MM.1S (cell line): ENCODE measurements around the gene C11orf86.

Experiments
- DNase-seq: peaks from one replicate; pipeline ENCODE4 v3.0.0-alpha.2; 2015
- H2AFZ ChIP-seq: fragments of 300-600 bp; sonication (generic); 2 replicates; pipeline ENCODE4 v1.6.0; 2016; ENCODE audit warnings: antibody characterized with exemption, low read length
- H3F3A ChIP-seq: fragments of 300-600 bp; sonication (generic); 2 replicates; pipeline ENCODE4 v1.6.1; 2016; ENCODE audit warnings: mild to moderate bottlenecking, antibody characterized with exemption, low read length, moderate library complexity, mixed read lengths; ENCODE audit not compliant: insufficient read depth
- H3K27ac ChIP-seq: fragments of 300-600 bp; sonication (generic); 2 replicates; pipeline ENCODE4 v1.5.1; 2016; ENCODE audit warnings: mild to moderate bottlenecking, low read length
- H3K27me3 ChIP-seq: fragments of 300-600 bp; sonication (generic); replicated peaks from 2 replicates; pipeline ENCODE4 v1.6.0; 2016; ENCODE audit warnings: low read length; ENCODE audit not compliant: insufficient read depth
- H3K36me3 ChIP-seq: fragments of 300-600 bp; sonication (generic); replicated peaks from 2 replicates; pipeline ENCODE4 v1.6.1; 2016; ENCODE audit warnings: mild to moderate bottlenecking, low read length, mixed read lengths; ENCODE audit not compliant: insufficient read depth
- H3K4me1 ChIP-seq: fragments of 300-600 bp; sonication (generic); 2 replicates; pipeline ENCODE4 v1.6.1; 2016; ENCODE audit warnings: low read length, mixed read lengths
- H3K4me2 ChIP-seq: fragments of 300-600 bp; sonication (generic); 2 replicates; pipeline ENCODE4 v1.6.0; 2016; ENCODE audit warnings: low read depth, low read length
- H3K4me3 ChIP-seq: fragments of 300-600 bp; sonication (generic); 2 replicates; pipeline ENCODE4 v1.5.1; 2016; ENCODE audit warnings: low read length, mixed read lengths
- H3K79me2 ChIP-seq: fragments of 300-600 bp; sonication (generic); 2 replicates; pipeline ENCODE4 v1.6.1; 2016; ENCODE audit warnings: mixed run types, low read length, mixed read lengths
- H3K9ac ChIP-seq: fragments of 300-600 bp; sonication (generic); 2 replicates; pipeline ENCODE4 v1.6.1; 2016; ENCODE audit warnings: low read length, mixed read lengths
- H3K9me2 ChIP-seq: fragments of 300-600 bp; sonication (generic); replicated peaks from 2 replicates; pipeline ENCODE4 v1.6.1; 2016; ENCODE audit warnings: mild to moderate bottlenecking, low read length, mixed read lengths; ENCODE audit not compliant: insufficient read depth
- H3K9me3 ChIP-seq: fragments of 300-600 bp; sonication (generic); replicated peaks from 2 replicates; pipeline ENCODE4 v1.6.1; 2016; ENCODE audit warnings: mild to moderate bottlenecking, low read length, mixed read lengths; ENCODE audit not compliant: insufficient read depth
- H4K20me1 ChIP-seq: fragments of 300-600 bp; sonication (generic); 2 replicates; pipeline ENCODE4 v1.6.1; 2016; ENCODE audit warnings: mild to moderate bottlenecking, low read length, moderate library complexity, mixed read lengths; ENCODE audit not compliant: insufficient read depth
- EZH2 ChIP-seq: fragments of 300-600 bp; sonication (generic); optimal IDR thresholded peaks from 2 replicates; pipeline ENCODE3; 2017; ENCODE audit warnings: low read depth, mild to moderate bottlenecking, antibody characterized with exemption, low read length, mixed read lengths
- EZH2phosphoT487 ChIP-seq: fragments of 300-600 bp; sonication (generic); IDR thresholded peaks from 2 replicates; pipeline ENCODE4 v1.6.1; 2018; ENCODE audit warnings: antibody characterized with exemption, low read length
- TF ChIP-seq, protein P1 (sequence below): fragments of 300-600 bp; sonication (generic); IDR thresholded peaks from 2 replicates; pipeline ENCODE4 v1.5.1; 2016; ENCODE audit warnings: antibody characterized with exemption, low read length, mixed read lengths

C11orf86 gene

DNA sequence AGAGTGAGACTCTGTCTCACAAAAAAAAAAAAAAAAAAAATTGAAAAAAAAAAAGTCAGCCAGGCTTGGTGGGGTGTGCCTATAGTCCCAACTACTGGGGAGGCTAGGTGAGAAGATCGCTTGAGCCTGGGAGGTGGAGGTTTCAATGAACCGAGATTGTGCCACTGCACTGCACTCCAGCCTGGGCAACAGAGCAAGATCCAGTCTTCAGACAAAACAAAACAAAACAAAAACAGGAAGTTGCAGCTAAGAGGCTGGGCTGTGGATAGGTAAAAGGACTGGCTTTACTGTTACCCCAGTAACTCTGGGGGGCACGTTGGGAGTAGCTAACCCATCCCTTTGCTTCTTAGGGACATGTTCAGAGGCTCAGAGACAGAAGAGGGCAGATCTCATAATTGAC lies 10.6 kb upstream of the C11orf86 start:
- peaks cover 10% of the 10 kb centered on the region for H3K27me3 ChIP-seq
- no peaks in the 10 kb centered on the region for H3K9me3 ChIP-seq
- H3K36me3 ChIP-seq, result no peaks in the 10 kb centered on the region
- H3K9ac ChIP-seq, result no peak overlapping the region
- DNase-seq, result no peak
- H3K4me2 ChIP-seq, result no peak overlapping the region
- no peak overlapping the region for H3K4me3 ChIP-seq
- no peaks in the 10 kb centered on the region for H3K79me2 ChIP-seq
- no peaks in the 10 kb centered on the region for H3K9me2 ChIP-seq
- TF ChIP-seq EZH2phosphoT487, result no peak
- TF ChIP-seq EZH2, result no peak
- TF ChIP-seq, protein P1, sequence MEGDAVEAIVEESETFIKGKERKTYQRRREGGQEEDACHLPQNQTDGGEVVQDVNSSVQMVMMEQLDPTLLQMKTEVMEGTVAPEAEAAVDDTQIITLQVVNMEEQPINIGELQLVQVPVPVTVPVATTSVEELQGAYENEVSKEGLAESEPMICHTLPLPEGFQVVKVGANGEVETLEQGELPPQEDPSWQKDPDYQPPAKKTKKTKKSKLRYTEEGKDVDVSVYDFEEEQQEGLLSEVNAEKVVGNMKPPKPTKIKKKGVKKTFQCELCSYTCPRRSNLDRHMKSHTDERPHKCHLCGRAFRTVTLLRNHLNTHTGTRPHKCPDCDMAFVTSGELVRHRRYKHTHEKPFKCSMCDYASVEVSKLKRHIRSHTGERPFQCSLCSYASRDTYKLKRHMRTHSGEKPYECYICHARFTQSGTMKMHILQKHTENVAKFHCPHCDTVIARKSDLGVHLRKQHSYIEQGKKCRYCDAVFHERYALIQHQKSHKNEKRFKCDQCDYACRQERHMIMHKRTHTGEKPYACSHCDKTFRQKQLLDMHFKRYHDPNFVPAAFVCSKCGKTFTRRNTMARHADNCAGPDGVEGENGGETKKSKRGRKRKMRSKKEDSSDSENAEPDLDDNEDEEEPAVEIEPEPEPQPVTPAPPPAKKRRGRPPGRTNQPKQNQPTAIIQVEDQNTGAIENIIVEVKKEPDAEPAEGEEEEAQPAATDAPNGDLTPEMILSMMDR, result no peak
- no peak overlapping the region for H2AFZ ChIP-seq
- H3K4me1 ChIP-seq, result no peaks in the 10 kb centered on the region
- H3K27ac ChIP-seq, result no peak overlapping the region
- no peaks in the 10 kb centered on the region for H4K20me1 ChIP-seq
- no peaks in the 10 kb centered on the region for H3F3A ChIP-seq

GRCh38 chr11:66966351-66966750 lies 8.8 kb upstream of the C11orf86 start:
- Histone ChIP-seq H3K79me2 (no peaks in the 10 kb centered on the region), H3K4me1 (no peaks in the 10 kb centered on the region), H2AFZ (no peak overlapping the region), H3F3A (no peaks in the 10 kb centered on the region), H3K9me3 (no peaks in the 10 kb centered on the region), H3K27me3 (0 out of 2 replicates have a peak, but pooled peaks cover 3% of the 10 kb centered on the region), H3K9me2 (no peaks in the 10 kb centered on the region), H3K36me3 (no peaks in the 10 kb centered on the region), H3K4me2 (no peak overlapping the region), H3K4me3 (no peak overlapping the region), H4K20me1 (no peaks in the 10 kb centered on the region), H3K27ac (no peak overlapping the region), H3K9ac (no peak overlapping the region)
- no peak for DNase-seq
- TF ChIP-seq EZH2, result no peak
- no peak for TF ChIP-seq EZH2phosphoT487
- TF ChIP-seq, protein P1, result no peak

DNA sequence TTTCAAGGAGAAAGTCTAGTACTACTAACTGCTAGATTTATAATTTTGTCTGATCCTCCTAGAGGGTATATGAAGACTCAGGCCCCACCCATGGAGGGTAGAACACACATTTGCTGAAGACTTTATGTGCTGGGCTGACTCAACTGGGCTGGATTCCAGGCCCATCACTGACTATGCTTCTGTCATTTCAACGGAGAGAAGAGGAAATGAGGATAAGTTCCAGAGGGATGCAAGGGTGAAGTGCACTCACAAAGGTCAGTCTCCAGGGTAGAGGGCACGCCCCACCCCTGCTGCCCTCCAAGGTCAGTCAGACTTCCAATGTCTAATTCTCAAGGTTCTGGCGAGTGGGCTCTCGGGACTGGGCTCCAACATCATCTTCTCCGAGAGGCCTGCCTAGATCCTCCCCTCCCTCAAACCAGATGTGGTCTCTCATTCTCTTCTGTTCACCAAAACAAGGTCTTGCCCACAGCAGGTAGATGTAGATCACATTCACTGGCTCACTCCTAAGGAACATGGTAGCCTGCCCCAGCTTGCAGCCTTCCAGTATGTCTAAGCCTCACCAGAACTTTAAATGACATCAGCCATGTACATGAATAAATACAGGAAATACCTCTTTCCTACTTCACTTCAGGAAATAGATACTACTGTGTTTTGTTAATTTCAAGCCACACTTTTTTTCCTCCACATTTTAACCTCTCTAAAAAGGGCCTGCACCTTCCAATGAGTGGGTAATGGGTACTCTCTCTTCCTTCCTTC lies 7.3 kb upstream of the C11orf86 start:
- Histone ChIP-seq H3K4me2 (no peak overlapping the region), H2AFZ (no peak overlapping the region), H3K9me3 (no peaks in the 10 kb centered on the region), H4K20me1 (no peaks in the 10 kb centered on the region), H3K4me3 (no peak overlapping the region), H3K4me1 (no peaks in the 10 kb centered on the region), H3K27me3 (no peaks in the 10 kb centered on the region), H3K79me2 (no peaks in the 10 kb centered on the region), H3K9ac (no peak overlapping the region), H3F3A (no peaks in the 10 kb centered on the region), H3K27ac (no peak overlapping the region), H3K9me2 (no peaks in the 10 kb centered on the region), H3K36me3 (no peaks in the 10 kb centered on the region)
- TF ChIP-seq EZH2phosphoT487, result no peak
- TF ChIP-seq, protein P1, result no peak
- TF ChIP-seq EZH2, result no peak
- DNase-seq, result no peak
